NCI-H1048 (cell line): ENCODE results near the gene STEAP2.
"Not testable (repeated sequence)": the region's sequence is repeated elsewhere in the genome, so short reads cannot be mapped to it uniquely, and the experiment has no call there.

ENCODE experiments used
- DNase-seq: peaks from one replicate; lab custom pipeline; 2025; lab: John Stamatoyannopoulos, UW

The STEAP2 gene

GRCh38 chr7:90233569-90233968 is 22.0 kb downstream of the STEAP2 start:
- DNase-seq: no peak

- DNase-seq: no peak
These were observed 25.3 kb downstream of the STEAP2 start for GRCh38 chr7:90236721-90237289.

- no peak for DNase-seq
These were observed 26.5 kb downstream of the STEAP2 start for GRCh38 chr7:90238022-90238421.

GRCh38 chr7:90238583-90238982 is 27.0 kb downstream of the STEAP2 start:
- no peak for DNase-seq

- DNase-seq: no peak
These were observed 27.5 kb downstream of the STEAP2 start for GRCh38 chr7:90239050-90239449.

GRCh38 chr7:90239625-90240228 is 28.2 kb downstream of the STEAP2 start:
- DNase-seq: no peak

GRCh38 chr7:90242369-90243168 is 31.0 kb downstream of the STEAP2 start:
- no peak for DNase-seq

GRCh38 chr7:90243556-90243955 is 32.0 kb downstream of the STEAP2 start:
- no peak for DNase-seq

- DNase-seq: no peak
These were observed 33.0 kb downstream of the STEAP2 start for GRCh38 chr7:90244565-90244908.

GRCh38 chr7:90244909-90245851 is 33.6 kb downstream of the STEAP2 start, which contains the start of gene CFAP69:
CFAP69 (plus strand) TSS chr7:90245174; CDS start chr7:90245425, 251 bp downstream.
- peak; percentile 31 for DNase-seq

- DNase-seq: no peak
These were observed 34.6 kb downstream of the STEAP2 start for GRCh38 chr7:90246171-90246570.

GRCh38 chr7:90248706-90249105 is 37.2 kb downstream of the STEAP2 start:
- no peak for DNase-seq

- DNase-seq: no peak
These were observed 39.2 kb downstream of the STEAP2 start for GRCh38 chr7:90250601-90251303.

- DNase-seq: no peak
These were observed 39.7 kb downstream of the STEAP2 start for GRCh38 chr7:90251304-90251635.

- not testable (repeated sequence) for DNase-seq
These were observed 44.5 kb downstream of the STEAP2 start for GRCh38 chr7:90256011-90256410.

GRCh38 chr7:90256778-90257177 is 45.2 kb downstream of the STEAP2 start:
- DNase-seq: no peak

GRCh38 chr7:90261441-90261840 is 49.9 kb downstream of the STEAP2 start:
- DNase-seq: no peak

- no peak for DNase-seq
These were observed 50.9 kb downstream of the STEAP2 start for GRCh38 chr7:90262438-90262837.

GRCh38 chr7:90266808-90267207 is 55.3 kb downstream of the STEAP2 start:
- no peak for DNase-seq

GRCh38 chr7:90267263-90267858 is 55.8 kb downstream of the STEAP2 start:
- no peak for DNase-seq

- no peak for DNase-seq
These were observed 57.6 kb downstream of the STEAP2 start for GRCh38 chr7:90269163-90269562.
